A549 (cell line): ENCODE results near the gene CARD11.

Source experiments
- CTCF ChIP-seq: fragments of >200 bp; sonication (Bioruptor Twin); formaldehyde crosslinking; IDR thresholded peaks from 3 replicates; pipeline ENCODE4 v1.5.1; 2016
- HMGXB4 ChIP-seq: fragments of 250-450 bp; sonication (Bioruptor Pico); IDR thresholded peaks from 2 replicates; pipeline ENCODE4 v1.5.0; 2021; ENCODE audit warnings: mild to moderate bottlenecking, moderate library complexity, borderline replicate concordance
- POLR2A ChIP-seq: IDR thresholded peaks from 2 replicates; pipeline ENCODE4 v1.6.1; 2012; ENCODE audit warnings: mild to moderate bottlenecking, low read length

GRCh38 chr7:3013975-3014792 lies 29.5 kb downstream of the CARD11 start:
- TF ChIP-seq CTCF: no peak
- no peak for TF ChIP-seq POLR2A
- no peak for TF ChIP-seq HMGXB4 (CRISPR knock-in tag)
